NT2/D1 (cell line): Measurements from ENCODE around the gene HOXB3.

Source experiments
- SUZ12 ChIP-seq: IDR thresholded peaks from 2 replicates; pipeline ENCODE4 v1.6.1; 2011; ENCODE audit not compliant: insufficient read length, insufficient read depth; ENCODE audit errors: extremely low read depth
- YY1 ChIP-seq: IDR thresholded peaks from 2 replicates; pipeline ENCODE4 v1.6.1; 2011; ENCODE audit not compliant: insufficient read length, insufficient read depth
- ZNF274 ChIP-seq: IDR thresholded peaks from 2 replicates; pipeline ENCODE4 v1.6.1; 2011; ENCODE audit warnings: mild to moderate bottlenecking, low read depth, low read length

DNA sequence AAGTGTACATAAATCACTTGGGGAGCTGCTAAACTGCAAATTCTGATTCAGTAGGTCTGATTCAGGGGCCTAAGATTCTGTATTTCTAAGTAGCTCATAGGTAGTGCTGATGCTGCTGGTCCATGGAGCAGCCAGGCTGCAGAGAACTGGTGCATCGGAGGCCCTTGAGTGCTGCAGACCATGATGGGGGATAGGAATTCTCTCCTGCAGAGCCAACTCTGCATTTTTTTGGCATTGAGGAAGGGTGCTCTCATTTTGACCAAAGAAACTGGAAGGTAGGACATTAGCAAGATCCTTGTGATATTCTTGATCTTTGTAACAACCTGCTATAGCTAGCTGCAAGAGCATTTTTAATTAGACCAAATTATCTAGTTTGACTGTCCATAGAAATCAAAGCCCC lies 49.8 kb downstream of the HOXB3 start:
- TF ChIP-seq YY1 (no peak), SUZ12 (no peak), ZNF274 (no peak)
